Gastroesophageal sphincter (tissue), 3 donors: ENCODE results near the gene ARRB1.

Experiments
- CTCF ChIP-seq, 4 experiments: fragments of 200-600 bp in 2 of 4; fragments of 450-650 bp in 2 of 4; sonication (generic) in 1 of 4; IDR thresholded peaks; one replicate each; pipeline ENCODE4 v1.5.1; 2017 to 2019; ENCODE audit warnings: antibody characterized with exemption in 4 of 4, mild to moderate bottlenecking in 2 of 4, moderate library complexity in 2 of 4
- POLR2A ChIP-seq, 2 donors: fragments of 450-650 bp; IDR thresholded peaks; one replicate each; pipeline ENCODE4 v1.6.1; 2017; ENCODE audit warnings: antibody characterized with exemption in 2 of 2, mild to moderate bottlenecking in 2 of 2, moderate library complexity in 1 of 2

GRCh38 chr11:75365711-75366181 is 14.3 kb upstream of the ARRB1 start:
- TF ChIP-seq CTCF (IDR thresholded peaks at IDR 0.05) = no peak
- no peak for TF ChIP-seq POLR2A (IDR thresholded peaks at IDR 0.05)
